Ovary (tissue), 3 donors: ENCODE measurements around the gene OR9I1.

Source experiments
- EP300 ChIP-seq: sonication (generic); formaldehyde crosslinking; IDR thresholded peaks from one replicate; pipeline ENCODE4 v1.6.1; 2017; ENCODE audit warnings: antibody characterized with exemption
- POLR2A ChIP-seq: fragments of 450-650 bp; IDR thresholded peaks from one replicate; pipeline ENCODE4 v1.6.1; 2017; ENCODE audit warnings: antibody characterized with exemption, mild to moderate bottlenecking, moderate library complexity
- TF ChIP-seq, protein P1 (sequence below), 3 donors: fragments of 450-650 bp in 2 of 3; fragments of 200-600 bp in 1 of 3; IDR thresholded peaks; one replicate each; pipeline versions ENCODE4 v1.5.1 to v1.8.0; 2016 to 2022; ENCODE audit warnings: antibody characterized with exemption in 3 of 3, mild to moderate bottlenecking in 1 of 3
- donor health status: DM: no; HTN: no; CAD: no.

- TF ChIP-seq, protein P1, sequence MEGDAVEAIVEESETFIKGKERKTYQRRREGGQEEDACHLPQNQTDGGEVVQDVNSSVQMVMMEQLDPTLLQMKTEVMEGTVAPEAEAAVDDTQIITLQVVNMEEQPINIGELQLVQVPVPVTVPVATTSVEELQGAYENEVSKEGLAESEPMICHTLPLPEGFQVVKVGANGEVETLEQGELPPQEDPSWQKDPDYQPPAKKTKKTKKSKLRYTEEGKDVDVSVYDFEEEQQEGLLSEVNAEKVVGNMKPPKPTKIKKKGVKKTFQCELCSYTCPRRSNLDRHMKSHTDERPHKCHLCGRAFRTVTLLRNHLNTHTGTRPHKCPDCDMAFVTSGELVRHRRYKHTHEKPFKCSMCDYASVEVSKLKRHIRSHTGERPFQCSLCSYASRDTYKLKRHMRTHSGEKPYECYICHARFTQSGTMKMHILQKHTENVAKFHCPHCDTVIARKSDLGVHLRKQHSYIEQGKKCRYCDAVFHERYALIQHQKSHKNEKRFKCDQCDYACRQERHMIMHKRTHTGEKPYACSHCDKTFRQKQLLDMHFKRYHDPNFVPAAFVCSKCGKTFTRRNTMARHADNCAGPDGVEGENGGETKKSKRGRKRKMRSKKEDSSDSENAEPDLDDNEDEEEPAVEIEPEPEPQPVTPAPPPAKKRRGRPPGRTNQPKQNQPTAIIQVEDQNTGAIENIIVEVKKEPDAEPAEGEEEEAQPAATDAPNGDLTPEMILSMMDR (IDR thresholded peaks at IDR 0.05) = no peak
- TF ChIP-seq EP300 (no peak), POLR2A (no peak)
Observed at GRCh38 chr11:58127350-58127749, 2.0 kb upstream of the OR9I1 start.
